ENCODE measurements around the gene SSNA1. TPM values are rescaled to one million over a fixed set of nuclear protein-coding genes. Genes with fewer than 3 reads are reported as not detected.
A peak's percentile ranks its signal among the peaks of the same experiment; 100 is the strongest.

The SSNA1 gene
- total and polyA plus RNA-seq, 9 of the 15 experiments (the other 6 are each of a cell fraction or from before 2014, with no cell fraction given) = 1.9 to 130 (median 57.1) TPM

- in situ Hi-C loops (cut with MboI) (loop anchor here (5.0 to 25.0 kb wide), 3 partner anchors 41 to 441 kb away; partner anchors contain the start of genes ANAPC2, CCDC183, SSNA1 and TMEM141), intact Hi-C loops (cut with micrococcal nuclease) (loop anchor here (1.0 to 2.0 kb wide), 3 partner anchors 40 to 177 kb away; partner anchors contain the start of genes ANAPC2 and SSNA1)
- Histone ChIP-seq H3K4me2 (ENCODE audit: insufficient read depth, low read length) (peak overlapping the region; percentile 50; the same call in 1 of the 2 replicates), H2AFZ (ENCODE audit: low read depth, low read length) (no peak overlapping the region), H3K4me1 (replicated peaks in 1 of 2; ENCODE audit: control insufficient read depth in 2 of 2, insufficient read depth in 2 of 2, low read length in 2 of 2) (peaks cover 15 to 97% of the 10 kb centered on the region in 2 experiments), H3K79me2 (ENCODE audit: control insufficient read depth, insufficient read depth, low read length) (no peaks in the 10 kb centered on the region), H3K9ac (ENCODE audit: insufficient read depth in 1 of 2, low read depth in 2 of 2, low read length in 2 of 2) (peak overlapping the region in 1 of 2 experiments; percentile 74; a peak in 2 of 4 replicates), H3K36me3 (ENCODE audit: control insufficient read depth, insufficient read depth, low read length) (no peaks in the 10 kb centered on the region), H3K9me1 (ENCODE audit: control insufficient read depth, insufficient read depth, low read length) (no peaks in the 10 kb centered on the region), H3K27me3 (ENCODE audit: control insufficient read depth in 2 of 2, insufficient read depth in 2 of 2, low read length in 2 of 2) (no peaks in the 10 kb centered on the region), H3K9me3 (replicated peaks; ENCODE audit: control insufficient read depth, insufficient read depth, low read depth, low read length) (no peaks in the 10 kb centered on the region), H3K27ac (ENCODE audit: extremely low read depth, low read depth, low read length) (no peak overlapping the region), H4K20me1 (replicated peaks; ENCODE audit: control insufficient read depth, insufficient read depth, low read length) (no peaks in the 10 kb centered on the region), H3K4me3 (no peak overlapping the region)
- peak in 2 of 4 experiments; percentile 12 to 46 for DNase-seq (ENCODE audit: extremely low read depth in 1 of 4, low spot score in 3 of 4)
- FAIRE-seq = no peak
- WGBS (ENCODE audit: insufficient coverage, low coverage, missing lambda C conversion rate) = 22% methylated on average over 10 of the region's 18 CpGs
- ChIA-PET CTCF (ENCODE audit: low intra/inter-chr PET ratio) (interaction anchor here (0.9 to 2.6 kb wide), 3 partner anchors 39 to 179 kb away, joined by 4 to 19 read pairs (median 5); partner anchors contain the start of genes ANAPC2 and SSNA1), POLR2A (interaction anchor here (0.6 to 1.9 kb wide), 5 partner anchors 13 to 207 kb away, joined by 3 to 6 read pairs (median 3); partner anchors contain the start of genes ANAPC2, MAN1B1 and SSNA1)
- no TSS peak for BruUV-seq (replicated peaks)
- ATAC-seq = no peak
- TF ChIP-seq SP1 (CRISPR knock-in tag; IDR thresholded peaks at IDR 0.05) (0 out of 2 replicates have a peak, but pooled peaks have one; percentile 1), XRCC3 (IDR thresholded peaks at IDR 0.05) (no peak), GABPA (tag; conservative IDR thresholded peaks at IDR 0.05; ENCODE audit: low read depth) (no peak), NFIC (IDR thresholded peaks at IDR 0.05) (no peak; the same call in 1 of the 2 replicates), PCBP1 (IDR thresholded peaks at IDR 0.05; ENCODE audit: low read depth, low read length, poor library complexity, severe bottlenecking) (peak; percentile 70), TFAM (CRISPR knock-in tag; conservative IDR thresholded peaks at IDR 0.05) (no peak), VEZF1 (CRISPR knock-in tag; IDR thresholded peaks at IDR 0.05) (0 out of 2 replicates have a peak, but pooled peaks have one; percentile 32), ETV6 (IDR thresholded peaks at IDR 0.05; ENCODE audit: borderline replicate concordance in 1 of 2, low read depth in 2 of 2, low read length in 1 of 2) (no peak), ETV6 (CRISPR knock-in tag; IDR thresholded peaks at IDR 0.05; ENCODE audit: borderline replicate concordance) (no peak), ZFP30 (CRISPR knock-in tag; IDR thresholded peaks at IDR 0.05; ENCODE audit: borderline replicate concordance) (no peak), MXI1 (IDR thresholded peaks at IDR 0.05; ENCODE audit: low read depth, low read length) (no peak), KLF1 (tag; IDR thresholded peaks at IDR 0.05) (no peak), ZFX (CRISPR knock-in tag; IDR thresholded peaks at IDR 0.05) (peak; percentile 17; the same call in 1 of the 2 replicates), ZBTB12 (CRISPR knock-in tag; IDR thresholded peaks at IDR 0.05) (no peak), MECOM (CRISPR knock-in tag; IDR thresholded peaks at IDR 0.05) (no peak), HNRNPL (IDR thresholded peaks at IDR 0.05; ENCODE audit: low read depth, low read length) (peak; percentile 61; the same call in 1 of the 2 replicates), ZBTB8A (IDR thresholded peaks at IDR 0.05; ENCODE audit: partially characterized antibody) (no peak), HNRNPUL1 (IDR thresholded peaks at IDR 0.05; ENCODE audit: low read length) (no peak), L3MBTL2 (IDR thresholded peaks at IDR 0.05) (no peak), ZNF224 (CRISPR knock-in tag; IDR thresholded peaks at IDR 0.05) (no peak), FIP1L1 (IDR thresholded peaks at IDR 0.05; ENCODE audit: low read depth, low read length, poor library complexity, severe bottlenecking) (peak; percentile 33)
These were observed 39.5 kb downstream of the SSNA1 start for GRCh38 chr9:137227853-137228505.
